ENCODE data around the gene HOXB5.

Gene HOXB5

GRCh38 chr17:48589831-48590606, 3.6 kb downstream of the HOXB5 start, which contains the start of gene HOXB3:
Gene HOXB3, minus strand, starts transcription at chr17:48590241. Its CDS starts 37,767 bp downstream, at chr17:48552474.
- DNase-seq (ENCODE audit: low read depth, low spot score) = no peak

GRCh38 chr17:48589060-48589830, 4.3 kb downstream of the HOXB5 start:
- no peak for DNase-seq (ENCODE audit: low read depth, low spot score)

GRCh38 chr17:48588528-48588927, 5.1 kb downstream of the HOXB5 start:
- no peak for DNase-seq (ENCODE audit: low read depth, low spot score)

- no peak for DNase-seq (ENCODE audit: low read depth, low spot score)
These were observed 5.5 kb downstream of the HOXB5 start for GRCh38 chr17:48588074-48588415.

GRCh38 chr17:48587276-48588073, 6.1 kb downstream of the HOXB5 start:
- DNase-seq (ENCODE audit: low read depth, low spot score) = no peak

GRCh38 chr17:48586355-48587258, 7.0 kb downstream of the HOXB5 start:
- DNase-seq (ENCODE audit: low read depth, low spot score) = no peak

- no peak for DNase-seq (ENCODE audit: low read depth, low spot score)
These were observed 9.3 kb downstream of the HOXB5 start for GRCh38 chr17:48584223-48584741.

GRCh38 chr17:48583708-48584222, 9.8 kb downstream of the HOXB5 start:
- DNase-seq (ENCODE audit: low read depth, low spot score) = no peak

GRCh38 chr17:48582750-48583069, 10.9 kb downstream of the HOXB5 start:
- DNase-seq (ENCODE audit: low read depth, low spot score) = no peak

GRCh38 chr17:48579760-48580554, 13.6 kb downstream of the HOXB5 start:
- DNase-seq (ENCODE audit: low read depth, low spot score) = no peak

- no peak for DNase-seq (ENCODE audit: low read depth, low spot score)
These were observed 14.2 kb downstream of the HOXB5 start for GRCh38 chr17:48579471-48579759.

- no peak for DNase-seq (ENCODE audit: low read depth, low spot score)
These were observed 14.7 kb downstream of the HOXB5 start for GRCh38 chr17:48578616-48579470.

GRCh38 chr17:48577946-48578615, 15.5 kb downstream of the HOXB5 start, which contains the start of gene HOXB4:
Gene HOXB4, minus strand, starts transcription at chr17:48578350. Its CDS starts 31 bp downstream, at chr17:48578319.
- no peak for DNase-seq (ENCODE audit: low read depth, low spot score)

GRCh38 chr17:48577330-48577945, 16.1 kb downstream of the HOXB5 start:
- DNase-seq (ENCODE audit: low read depth, low spot score) = no peak

GRCh38 chr17:48576479-48577309, 16.9 kb downstream of the HOXB5 start:
- DNase-seq (ENCODE audit: low read depth, low spot score) = no peak

- no peak for DNase-seq (ENCODE audit: low read depth, low spot score)
These were observed 17.7 kb downstream of the HOXB5 start for GRCh38 chr17:48575673-48576478.

All from brain pericyte (primary cell).